ENCODE data around the gene ACSL5.

ACSL5 gene

GRCh38 chr10:112346774-112347173, 27.1 kb upstream of the ACSL5 start:
- Histone ChIP-seq H3K9me3 (no peaks in the 10 kb centered on the region; the same call in 1 of the 2 replicates), H3K4me1 (peaks cover 3% of the 10 kb centered on the region), H3K27me3 (no peaks in the 10 kb centered on the region), H3K4me3 (ENCODE audit: low read depth, low read length) (no peak overlapping the region), H3K36me3 (no peaks in the 10 kb centered on the region)
- TF ChIP-seq, protein P1, sequence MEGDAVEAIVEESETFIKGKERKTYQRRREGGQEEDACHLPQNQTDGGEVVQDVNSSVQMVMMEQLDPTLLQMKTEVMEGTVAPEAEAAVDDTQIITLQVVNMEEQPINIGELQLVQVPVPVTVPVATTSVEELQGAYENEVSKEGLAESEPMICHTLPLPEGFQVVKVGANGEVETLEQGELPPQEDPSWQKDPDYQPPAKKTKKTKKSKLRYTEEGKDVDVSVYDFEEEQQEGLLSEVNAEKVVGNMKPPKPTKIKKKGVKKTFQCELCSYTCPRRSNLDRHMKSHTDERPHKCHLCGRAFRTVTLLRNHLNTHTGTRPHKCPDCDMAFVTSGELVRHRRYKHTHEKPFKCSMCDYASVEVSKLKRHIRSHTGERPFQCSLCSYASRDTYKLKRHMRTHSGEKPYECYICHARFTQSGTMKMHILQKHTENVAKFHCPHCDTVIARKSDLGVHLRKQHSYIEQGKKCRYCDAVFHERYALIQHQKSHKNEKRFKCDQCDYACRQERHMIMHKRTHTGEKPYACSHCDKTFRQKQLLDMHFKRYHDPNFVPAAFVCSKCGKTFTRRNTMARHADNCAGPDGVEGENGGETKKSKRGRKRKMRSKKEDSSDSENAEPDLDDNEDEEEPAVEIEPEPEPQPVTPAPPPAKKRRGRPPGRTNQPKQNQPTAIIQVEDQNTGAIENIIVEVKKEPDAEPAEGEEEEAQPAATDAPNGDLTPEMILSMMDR (IDR thresholded peaks at IDR 0.05; ENCODE audit: low read depth, low read length), result no peak
- DNase-seq, result no peak

DNA sequence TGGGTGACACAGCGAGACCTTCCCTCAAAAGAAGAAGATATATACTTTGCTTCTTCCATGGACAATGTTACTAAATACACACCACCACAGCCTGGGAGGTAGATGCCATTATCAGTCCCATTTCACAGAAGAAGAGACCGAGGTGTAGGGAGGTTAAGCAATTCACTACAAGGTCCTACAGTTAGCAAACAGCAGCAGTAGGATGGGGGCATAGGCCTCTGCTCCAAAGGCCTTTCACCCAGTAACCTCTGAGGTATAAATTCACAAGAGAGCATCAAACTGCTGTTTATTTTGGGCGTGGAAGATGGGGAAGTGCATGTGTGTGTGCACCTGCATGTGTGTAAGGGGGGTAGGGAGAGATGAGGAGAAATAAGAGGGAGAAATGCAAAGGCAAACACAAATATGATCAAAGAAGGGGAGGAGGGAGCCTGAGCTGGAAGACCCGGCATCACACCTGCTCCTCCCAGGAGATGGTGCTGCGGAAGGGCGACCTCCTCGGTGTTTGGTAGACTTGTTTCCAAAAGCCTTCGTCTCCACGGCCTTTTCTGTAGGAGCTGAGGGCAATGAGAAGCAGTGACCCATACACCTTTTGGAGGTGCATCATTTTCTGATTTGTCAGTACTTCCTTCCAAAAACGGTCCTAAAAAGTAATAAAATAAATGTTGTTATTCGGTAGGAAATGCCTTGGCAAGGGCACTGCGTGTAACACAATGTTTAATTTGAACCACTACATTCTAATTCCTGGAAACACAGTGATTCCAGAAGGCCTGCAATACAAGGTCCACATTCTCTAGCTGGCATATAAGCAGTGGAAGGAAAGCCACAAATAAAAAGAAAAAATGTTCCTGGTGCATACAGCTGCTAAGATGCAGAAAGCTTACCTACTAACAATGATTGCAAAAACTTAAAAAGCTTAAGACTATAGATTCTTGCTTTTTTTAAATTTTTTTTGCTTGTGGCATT, 25.9 kb upstream of the ACSL5 start:
- no peak overlapping the region for H3K4me3 ChIP-seq (ENCODE audit: low read depth, low read length)
- no peaks in the 10 kb centered on the region; the same call in 1 of the 2 replicates for H3K9me3 ChIP-seq
- no peaks in the 10 kb centered on the region for H3K27me3 ChIP-seq
- TF ChIP-seq, protein P1 (IDR thresholded peaks at IDR 0.05; ENCODE audit: low read depth, low read length), result no peak
- H3K36me3 ChIP-seq, result no peaks in the 10 kb centered on the region
- no peak for DNase-seq
- H3K4me1 ChIP-seq, result peaks cover 3% of the 10 kb centered on the region

GRCh38 chr10:112348759-112349158, 25.2 kb upstream of the ACSL5 start:
- DNase-seq, result no peak
- H3K36me3 ChIP-seq, result no peaks in the 10 kb centered on the region
- no peak overlapping the region for H3K4me3 ChIP-seq (ENCODE audit: low read depth, low read length)
- H3K4me1 ChIP-seq, result peaks cover 2% of the 10 kb centered on the region; the same call in 1 of the 2 replicates
- H3K27me3 ChIP-seq, result no peaks in the 10 kb centered on the region
- TF ChIP-seq, protein P1 (IDR thresholded peaks at IDR 0.05; ENCODE audit: low read depth, low read length), result no peak
- H3K9me3 ChIP-seq, result no peaks in the 10 kb centered on the region; the same call in 1 of the 2 replicates

- Histone ChIP-seq H3K4me1 (no peaks in the 10 kb centered on the region), H3K9me3 (no peaks in the 10 kb centered on the region), H3K4me3 (ENCODE audit: low read depth, low read length) (no peak overlapping the region), H3K36me3 (no peaks in the 10 kb centered on the region), H3K27me3 (no peaks in the 10 kb centered on the region)
- TF ChIP-seq, protein P1 (IDR thresholded peaks at IDR 0.05; ENCODE audit: low read depth, low read length), result no peak
- DNase-seq, result no peak
These were observed 24.3 kb upstream of the ACSL5 start for GRCh38 chr10:112349521-112350085.

DNA sequence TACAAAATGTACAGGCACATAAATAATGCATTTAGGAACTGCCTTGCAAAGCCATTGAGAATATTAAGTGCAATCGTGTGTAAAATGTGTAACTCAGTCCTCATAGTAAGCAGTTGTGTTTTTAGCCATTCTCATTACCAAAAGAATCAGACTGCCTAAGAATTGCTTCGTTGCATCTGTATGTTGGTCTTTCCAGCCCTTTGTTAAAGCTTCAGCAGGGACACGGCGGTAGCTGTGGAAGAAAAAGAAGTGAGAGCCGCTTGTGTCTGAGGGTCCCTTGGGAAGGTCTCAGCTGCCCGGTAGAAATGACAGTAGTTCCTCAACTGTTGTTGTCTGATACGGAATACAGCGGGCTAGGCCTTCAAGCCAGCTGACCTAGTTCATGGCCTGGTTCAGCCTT, 22.8 kb upstream of the ACSL5 start:
- DNase-seq, result no peak
- H3K4me3 ChIP-seq (ENCODE audit: low read depth, low read length), result no peak overlapping the region

More for the DNA sequence above, 22.8 kb upstream of the ACSL5 start:
- Histone ChIP-seq H3K27me3 (no peaks in the 10 kb centered on the region), H3K36me3 (no peaks in the 10 kb centered on the region), H3K9me3 (no peaks in the 10 kb centered on the region), H3K4me1 (no peaks in the 10 kb centered on the region)
- TF ChIP-seq, protein P1 (IDR thresholded peaks at IDR 0.05; ENCODE audit: low read depth, low read length), result no peak

Data from BE2C (cell line).